Ovary (tissue), 9 donors: ENCODE results near the gene TCF7L1. TPM values are rescaled to one million over a fixed set of nuclear protein-coding genes. Genes with fewer than 3 reads are reported as not detected.

Experiments used
- DNase-seq, 5 donors: peaks; one replicate each; pipeline ENCODE4 v3.0.0-alpha.2; 2019 to 2020
- H3K27ac ChIP-seq, 2 donors: fragments of 200-600 bp; one replicate each; pipeline versions ENCODE4 v1.5.1 to v1.8.0; 2019 to 2022
- H3K27me3 ChIP-seq: fragments of 200-600 bp; one replicate; pipeline ENCODE4 v1.8.0; 2022
- H3K36me3 ChIP-seq: fragments of 200-600 bp; sonication (generic); one replicate; pipeline ENCODE4 v1.5.1; 2019
- H3K4me1 ChIP-seq: one replicate; pipeline ENCODE4 v1.8.1; 2013; ENCODE audit warnings: mild to moderate bottlenecking, moderate library complexity; ENCODE audit not compliant: insufficient read depth
- H3K4me3 ChIP-seq: fragments of 200-600 bp; sonication (generic); one replicate; pipeline ENCODE4 v1.5.1; 2017
- H3K9me3 ChIP-seq, 2 donors: fragments of 200-600 bp in 1 of 2; sonication (generic) in 1 of 2; one replicate each; pipeline versions ENCODE4 v1.5.1 to v1.8.1; 2013 to 2019; ENCODE audit warnings: mild to moderate bottlenecking in 1 of 2, moderate library complexity in 1 of 2
- EP300 ChIP-seq: sonication (generic); formaldehyde crosslinking; IDR thresholded peaks from one replicate; pipeline ENCODE4 v1.6.1; 2017; ENCODE audit warnings: antibody characterized with exemption
- POLR2A ChIP-seq: fragments of 450-650 bp; IDR thresholded peaks from one replicate; pipeline ENCODE4 v1.6.1; 2017; ENCODE audit warnings: antibody characterized with exemption, mild to moderate bottlenecking, moderate library complexity
- WGBS, 3 donors: extraction: QIAGEN DNeasy Blood & Tissue Kit in 1 of 3; methylation state at CpG; one replicate each; pipeline versions ENCODE4 v1.1.5 to v1.1.7; 2013 to 2017; 5-methylcytosine and 5-hydroxymethylcytosine counted together
- intact Hi-C, 4 donors: fragments of 100-400 bp; cut with DNase I; formaldehyde crosslinking; loops; one replicate each; pipeline versions ENCODE4 v1.11.0 to v1.15.1; 2022 to 2023
- polyA plus RNA-seq, 2 donors: library from polyadenylated mRNA; stranded (reverse); fragments of 200-250 nt in 1 of 2; fragments of 350-450 nt in 1 of 2; fragmentation: Illumina TruSeq in 1 of 2; extraction: RNeasy Lipid Tissue Mini Kit (QIAGEN cat#74804) in 1 of 2; gene quantifications; one replicate each; pipeline ENCODE4 v1.2.3, GENCODE V29; 2013 to 2014
- total RNA-seq, 7 donors: library from RNA; depleted of rRNA in 2 of 7; stranded (reverse); fragments of >200 nt in 2 of 7; fragmentation: NEBNext Ultra II Directional in 3 of 7; extraction: Animal tissue kit (Norgen Biotek cat#: 25700) in 3 of 7; gene quantifications; one replicate each; pipeline versions ENCODE4 v1.1.0 to v1.2.4, GENCODE V29; 2016 to 2023
- TF ChIP-seq, protein P1 (sequence below), 3 donors: fragments of 450-650 bp in 2 of 3; fragments of 200-600 bp in 1 of 3; IDR thresholded peaks; one replicate each; pipeline versions ENCODE4 v1.5.1 to v1.8.0; 2016 to 2022; ENCODE audit warnings: antibody characterized with exemption in 3 of 3, mild to moderate bottlenecking in 1 of 3
- donor health status: DM: no; HTN: no; CAD: no; lungs with moderate emphysema.
- donor health status: DM: no; HTN: no; CAD: no.
- donor health status: Bipolar disorder and iron deficiency.
- donor health status: DM: yes; HTN: yes; CAD: no.
- donor health status: DM: no; HTN: no; CAD: no.
- donor health status: DM: yes; HTN: yes; CAD: no.

TCF7L1 gene
- total and polyA plus RNA-seq, 9 donors: 5.2 to 29.8 (median 23.9) TPM

DNA sequence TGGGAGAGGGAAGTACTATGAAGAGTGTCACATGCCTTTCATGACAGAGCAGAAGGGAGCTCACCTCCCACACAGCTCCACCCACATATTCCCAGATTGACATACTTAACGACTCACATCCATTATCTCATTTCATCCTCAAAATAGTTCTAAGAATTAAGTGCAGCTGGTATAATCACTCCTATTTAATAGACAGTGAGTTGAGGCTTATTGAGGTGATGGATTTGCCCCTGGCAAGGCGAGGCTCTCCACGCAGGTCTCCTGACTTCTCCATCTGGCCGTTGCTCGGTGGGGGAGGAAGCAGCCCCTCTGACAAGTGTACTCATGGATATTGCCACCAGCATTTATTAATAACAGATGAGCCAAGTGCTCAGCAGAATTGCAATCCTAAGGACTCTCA, 113.2 kb downstream of the TCF7L1 start:
- TF ChIP-seq POLR2A (no peak), EP300 (no peak)
- TF ChIP-seq, protein P1, sequence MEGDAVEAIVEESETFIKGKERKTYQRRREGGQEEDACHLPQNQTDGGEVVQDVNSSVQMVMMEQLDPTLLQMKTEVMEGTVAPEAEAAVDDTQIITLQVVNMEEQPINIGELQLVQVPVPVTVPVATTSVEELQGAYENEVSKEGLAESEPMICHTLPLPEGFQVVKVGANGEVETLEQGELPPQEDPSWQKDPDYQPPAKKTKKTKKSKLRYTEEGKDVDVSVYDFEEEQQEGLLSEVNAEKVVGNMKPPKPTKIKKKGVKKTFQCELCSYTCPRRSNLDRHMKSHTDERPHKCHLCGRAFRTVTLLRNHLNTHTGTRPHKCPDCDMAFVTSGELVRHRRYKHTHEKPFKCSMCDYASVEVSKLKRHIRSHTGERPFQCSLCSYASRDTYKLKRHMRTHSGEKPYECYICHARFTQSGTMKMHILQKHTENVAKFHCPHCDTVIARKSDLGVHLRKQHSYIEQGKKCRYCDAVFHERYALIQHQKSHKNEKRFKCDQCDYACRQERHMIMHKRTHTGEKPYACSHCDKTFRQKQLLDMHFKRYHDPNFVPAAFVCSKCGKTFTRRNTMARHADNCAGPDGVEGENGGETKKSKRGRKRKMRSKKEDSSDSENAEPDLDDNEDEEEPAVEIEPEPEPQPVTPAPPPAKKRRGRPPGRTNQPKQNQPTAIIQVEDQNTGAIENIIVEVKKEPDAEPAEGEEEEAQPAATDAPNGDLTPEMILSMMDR (IDR thresholded peaks at IDR 0.05): no peak
- no peak overlapping the region for H3K4me3 ChIP-seq
- WGBS, 3 donors: 59 to 74% (median 67%) methylated on average over 5 of the region's 5 CpGs

DNA sequence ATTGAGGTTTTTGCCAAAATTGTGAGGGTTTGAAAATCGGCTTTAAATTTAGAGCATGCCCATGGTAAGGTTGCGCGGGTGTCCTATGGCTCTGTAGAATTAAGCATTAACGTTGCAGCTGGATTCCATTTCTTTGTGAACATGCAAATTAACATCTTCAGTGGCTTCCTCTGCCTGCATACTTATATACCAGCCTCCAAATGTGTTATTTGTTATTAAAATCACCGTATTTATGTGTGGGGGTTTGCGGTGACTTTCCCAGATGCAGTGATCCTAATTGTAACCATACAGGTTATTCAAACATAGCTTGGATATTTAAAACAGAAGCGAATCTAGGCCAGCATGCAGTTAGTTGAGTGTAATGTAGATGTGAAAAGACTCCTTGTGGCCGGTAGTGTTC, 114.4 kb downstream of the TCF7L1 start:
- Histone ChIP-seq H3K36me3 (no peaks in the 10 kb centered on the region), H3K27me3 (no peaks in the 10 kb centered on the region), H3K9me3 (no peaks in the 10 kb centered on the region), H3K27ac (no peak overlapping the region), H3K4me3 (no peak overlapping the region), H3K4me1 (peaks cover 15% of the 10 kb centered on the region)
- no peak for DNase-seq
- WGBS, 3 donors: 77 to 83% (median 79%) methylated on average over 8 of the region's 8 CpGs
- TF ChIP-seq POLR2A (no peak), EP300 (no peak)
- TF ChIP-seq, protein P1 (IDR thresholded peaks at IDR 0.05): no peak
- intact Hi-C loops: no loop called here

More for the DNA sequence above, 113.2 kb downstream of the TCF7L1 start:
- Histone ChIP-seq H3K9me3 (no peaks in the 10 kb centered on the region), H3K27me3 (no peaks in the 10 kb centered on the region), H3K4me1 (peaks cover 15% of the 10 kb centered on the region), H3K36me3 (no peaks in the 10 kb centered on the region), H3K27ac (no peak overlapping the region)
- no peak for DNase-seq
- intact Hi-C loops: no loop called here

DNA sequence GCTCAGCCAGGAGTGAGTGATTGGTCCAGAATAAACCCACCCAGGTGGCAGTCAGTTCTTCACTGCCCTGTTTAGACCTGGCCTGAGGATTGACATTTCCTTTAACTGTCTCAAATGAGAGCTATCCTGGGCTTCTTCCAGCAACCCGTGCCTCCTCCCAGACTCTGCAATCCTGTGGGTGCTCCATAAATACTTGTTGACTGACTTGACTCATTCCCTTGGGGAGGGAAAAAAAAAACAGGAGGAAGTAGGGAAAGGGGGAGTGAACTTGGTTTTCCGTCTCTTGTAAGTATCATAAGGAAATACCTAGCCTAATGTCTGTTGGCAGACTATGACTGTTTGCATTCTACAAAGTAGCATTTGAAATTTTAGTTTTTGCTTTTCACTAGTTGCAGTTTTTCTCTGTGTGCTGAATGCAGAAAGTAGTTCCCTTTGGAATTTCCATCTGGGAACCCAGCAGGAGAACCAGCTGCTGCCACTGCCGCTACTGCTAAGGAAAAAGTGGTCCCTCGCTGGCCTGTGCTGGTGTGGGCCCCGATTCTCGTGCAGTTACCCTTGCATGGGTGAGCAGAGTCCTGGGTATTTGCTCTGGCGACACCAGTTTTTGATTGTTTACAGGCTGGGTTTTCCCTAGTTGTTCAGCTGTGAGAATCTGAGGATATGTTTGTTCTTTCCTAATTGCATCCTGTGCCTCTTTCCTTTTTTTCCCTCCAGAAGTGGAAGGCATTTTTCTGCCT, 115.7 kb downstream of the TCF7L1 start:
- no peaks in the 10 kb centered on the region for H3K9me3 ChIP-seq
- no peak overlapping the region for H3K4me3 ChIP-seq
- intact Hi-C loops: no loop called here
- DNase-seq: no peak
- H3K36me3 ChIP-seq: no peaks in the 10 kb centered on the region
- H3K4me1 ChIP-seq: peaks cover 15% of the 10 kb centered on the region
- H3K27me3 ChIP-seq: no peaks in the 10 kb centered on the region
- TF ChIP-seq, protein P1 (IDR thresholded peaks at IDR 0.05): no peak
- TF ChIP-seq POLR2A (no peak), EP300 (no peak)
- H3K27ac ChIP-seq: peak overlapping the region in 1 of 2 donors; percentile 50
- 6 to 9% (median 7%) methylated on average over 7 of the region's 7 CpGs for WGBS, 3 donors

DNA sequence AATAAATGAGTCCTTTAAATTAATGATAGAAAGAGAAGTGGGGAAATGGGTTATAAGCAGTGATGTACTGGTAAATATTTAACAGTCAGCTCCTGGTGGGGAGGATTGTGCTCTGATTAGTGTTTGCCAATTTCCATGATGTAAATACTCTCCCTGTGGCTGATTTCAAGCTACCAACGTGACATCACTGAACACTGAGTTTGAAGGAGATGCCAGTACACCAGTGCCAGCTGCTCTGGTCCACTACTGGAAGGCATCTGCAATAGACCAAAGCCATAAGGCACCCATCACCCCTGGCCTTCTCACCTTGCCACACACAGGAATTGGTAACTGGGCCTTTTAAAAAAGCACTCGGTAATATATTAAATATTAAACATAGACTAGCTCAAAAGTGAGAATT, 116.9 kb downstream of the TCF7L1 start:
- intact Hi-C loops: no loop called here
- peak overlapping the region in 1 of 2 donors; percentile 50 for H3K27ac ChIP-seq
- no peak overlapping the region for H3K4me3 ChIP-seq
- H3K9me3 ChIP-seq: no peaks in the 10 kb centered on the region
- 32 to 42% (median 37%) methylated on average over 2 of the region's 2 CpGs for WGBS, 3 donors
- no peaks in the 10 kb centered on the region for H3K27me3 ChIP-seq
- H3K36me3 ChIP-seq: no peaks in the 10 kb centered on the region
- TF ChIP-seq EP300: no peak
- TF ChIP-seq, protein P1 (IDR thresholded peaks at IDR 0.05): no peak
- no peak for TF ChIP-seq POLR2A
- DNase-seq: no peak
- H3K4me1 ChIP-seq: peaks cover 20% of the 10 kb centered on the region
